ENCODE results near the gene FBP1.

Gene FBP1

GRCh38 chr9:94655739-94656138 lies 16.4 kb upstream of the FBP1 start:
- no peak for DNase-seq

GRCh38 chr9:94654165-94654894 lies 15.0 kb upstream of the FBP1 start:
- DNase-seq, result no peak

- DNase-seq, result no peak
Observed at GRCh38 chr9:94650949-94651348, 11.6 kb upstream of the FBP1 start.

GRCh38 chr9:94649100-94649819 lies 9.9 kb upstream of the FBP1 start:
- DNase-seq, result no peak

- DNase-seq, result no peak
Observed at GRCh38 chr9:94648185-94648584, 8.9 kb upstream of the FBP1 start.

- DNase-seq, result no peak
Observed at GRCh38 chr9:94645901-94646300, 6.6 kb upstream of the FBP1 start.

GRCh38 chr9:94644543-94644942 lies 5.2 kb upstream of the FBP1 start:
- DNase-seq, result no peak

GRCh38 chr9:94643741-94644140 lies 4.4 kb upstream of the FBP1 start:
- no peak for DNase-seq

GRCh38 chr9:94643176-94643575 lies 3.9 kb upstream of the FBP1 start:
- no peak for DNase-seq

- DNase-seq, result no peak
Observed at GRCh38 chr9:94642501-94642900, 3.2 kb upstream of the FBP1 start.

GRCh38 chr9:94639999-94640376 lies 670 bp upstream of the FBP1 start:
- no peak for DNase-seq

- no peak for DNase-seq
Observed at GRCh38 chr9:94638335-94639060, 820 bp downstream of the FBP1 start.

- DNase-seq, result no peak
Observed at GRCh38 chr9:94632737-94633136, 6.6 kb downstream of the FBP1 start.

- DNase-seq, result no peak
Observed at GRCh38 chr9:94631599-94631998, 7.7 kb downstream of the FBP1 start.

- DNase-seq, result no peak
Observed at GRCh38 chr9:94630833-94631232, 8.5 kb downstream of the FBP1 start.

- DNase-seq, result no peak
Observed at GRCh38 chr9:94630281-94630680, 9.0 kb downstream of the FBP1 start.

- DNase-seq, result no peak
Observed at GRCh38 chr9:94627287-94627686, 12.0 kb downstream of the FBP1 start.

GRCh38 chr9:94625835-94626234 lies 13.5 kb downstream of the FBP1 start:
- no peak for DNase-seq

- DNase-seq, result no peak
Observed at GRCh38 chr9:94624629-94625028, 14.7 kb downstream of the FBP1 start.

GRCh38 chr9:94623253-94623652 lies 16.1 kb downstream of the FBP1 start:
- no peak for DNase-seq

- DNase-seq, result no peak
Observed at GRCh38 chr9:94622087-94622800, 17.1 kb downstream of the FBP1 start.

GRCh38 chr9:94619026-94619425 lies 20.3 kb downstream of the FBP1 start:
- DNase-seq, result no peak

- DNase-seq, result no peak
Observed at GRCh38 chr9:94613003-94613402, 26.3 kb downstream of the FBP1 start.
